Prostate gland (tissue), 2 donors: Measurements from ENCODE around the gene INPP5A. TPM values are rescaled to one million over a fixed set of nuclear protein-coding genes. Genes with fewer than 3 reads are reported as not detected.
A peak's percentile ranks its signal among the peaks of the same experiment; 100 is the strongest.

Source experiments
- DNase-seq: peaks from one replicate; pipeline ENCODE4 v3.0.0-alpha.2; 2019; ENCODE audit warnings: low spot score
- H3K27ac ChIP-seq, 2 donors: fragments of 200-600 bp; sonication (generic); 2 replicates each; pipeline ENCODE4 v1.5.1; 2017 to 2019
- H3K27me3 ChIP-seq: fragments of 200-600 bp; sonication (generic); replicated peaks from 2 replicates; pipeline ENCODE4 v1.5.1; 2019; ENCODE audit not compliant: insufficient read depth
- H3K36me3 ChIP-seq, 2 donors: fragments of 200-600 bp; sonication (generic); 1 replicate in 1 of 2; 2 replicates in 1 of 2; pipeline versions ENCODE4 v1.5.1 to v1.8.1; 2017 to 2019
- H3K4me1 ChIP-seq: fragments of 200-600 bp; sonication (generic); replicated peaks from 2 replicates; pipeline ENCODE4 v1.5.1; 2019
- H3K4me3 ChIP-seq, 2 donors: fragments of 200-600 bp; sonication (generic); 2 replicates each; pipeline ENCODE4 v1.5.1; 2017 to 2019
- H3K9me3 ChIP-seq: fragments of 200-600 bp; sonication (generic); 2 replicates; pipeline ENCODE4 v1.5.1; 2017
- CTCF ChIP-seq, 4 experiments: fragments of 200-600 bp in 2 of 4; fragments of 450-650 bp in 2 of 4; sonication (generic) in 2 of 4; IDR thresholded peaks; 1 replicate in 3 of 4; 2 replicates in 1 of 4; pipeline ENCODE4 v1.5.1; 2016 to 2019; ENCODE audit warnings: antibody characterized with exemption in 4 of 4, mild to moderate bottlenecking in 2 of 4, moderate library complexity in 2 of 4
- POLR2A ChIP-seq: fragments of 450-650 bp; IDR thresholded peaks from one replicate; pipeline ENCODE4 v1.6.1; 2016; ENCODE audit warnings: antibody characterized with exemption, mild to moderate bottlenecking
- POLR2AphosphoS5 ChIP-seq: sonication (generic); formaldehyde crosslinking; IDR thresholded peaks from one replicate; pipeline ENCODE4 v1.6.1; 2017; ENCODE audit warnings: antibody characterized with exemption
- WGBS: methylation state at CpG from one replicate; pipeline ENCODE4 v1.1.5; 2018; 5-methylcytosine and 5-hydroxymethylcytosine counted together
- intact Hi-C: fragments of 100-400 bp; cut with DNase I; formaldehyde crosslinking; loops from one replicate; pipeline ENCODE4 v1.14.2; 2022
- total RNA-seq, 2 donors: library from RNA; depleted of rRNA; stranded (reverse); fragments of >200 nt; gene quantifications; one replicate each; pipeline ENCODE4 v1.1.0, GENCODE V29; 2016

INPP5A gene
- total RNA-seq, 2 donors from 2014 or later, result 49.5 to 83.3 TPM

GRCh38 chr10:132721725-132722124 lies 184.1 kb downstream of the INPP5A start:
- H3K9me3 ChIP-seq, result no peaks in the 10 kb centered on the region
- 64% methylated on average over 6 of the region's 6 CpGs for WGBS
- intact Hi-C loops, result no loop called here
- no peaks in the 10 kb centered on the region for H3K27me3 ChIP-seq
- peak overlapping the region; percentile 54 to 65 for H3K27ac ChIP-seq
- H3K4me1 ChIP-seq, result no peaks in the 10 kb centered on the region
- no peak for DNase-seq
- H3K36me3 ChIP-seq, result no peaks in the 10 kb centered on the region
- TF ChIP-seq CTCF (IDR thresholded peaks at IDR 0.05), result no peak
- no peak for TF ChIP-seq POLR2A
- no peak for TF ChIP-seq POLR2AphosphoS5
- H3K4me3 ChIP-seq, result no peak overlapping the region

- no peak for TF ChIP-seq POLR2A
- TF ChIP-seq CTCF (IDR thresholded peaks at IDR 0.05), result no peak
- no peak for TF ChIP-seq POLR2AphosphoS5
- Histone ChIP-seq H3K9me3 (no peaks in the 10 kb centered on the region), H3K27ac (peak overlapping the region; percentile 30 to 65), H3K36me3 (no peaks in the 10 kb centered on the region), H3K4me3 (no peak overlapping the region), H3K27me3 (no peaks in the 10 kb centered on the region), H3K4me1 (no peaks in the 10 kb centered on the region)
- WGBS, result 81% methylated on average over 48 of the region's 48 CpGs
- intact Hi-C loops, result no loop called here
- no peak for DNase-seq
These were observed 185.1 kb downstream of the INPP5A start for GRCh38 chr10:132722394-132723329.

GRCh38 chr10:132723330-132723970 lies 185.9 kb downstream of the INPP5A start:
- Histone ChIP-seq H3K27me3 (no peaks in the 10 kb centered on the region), H3K4me1 (no peaks in the 10 kb centered on the region), H3K4me3 (no peak overlapping the region), H3K36me3 (no peaks in the 10 kb centered on the region), H3K9me3 (no peaks in the 10 kb centered on the region), H3K27ac (peak overlapping the region in 1 of 2 donors; percentile 30)
- 80% methylated on average over 29 of the region's 29 CpGs for WGBS
- intact Hi-C loops, result no loop called here
- TF ChIP-seq POLR2A (no peak), POLR2AphosphoS5 (no peak), CTCF (IDR thresholded peaks at IDR 0.05) (no peak)
- no peak for DNase-seq

GRCh38 chr10:132724446-132724845 lies 186.9 kb downstream of the INPP5A start:
- Histone ChIP-seq H3K4me1 (no peaks in the 10 kb centered on the region), H3K9me3 (no peaks in the 10 kb centered on the region), H3K4me3 (no peak overlapping the region), H3K27ac (no peak overlapping the region), H3K27me3 (no peaks in the 10 kb centered on the region), H3K36me3 (no peaks in the 10 kb centered on the region)
- 90% methylated on average over 9 of the region's 9 CpGs for WGBS
- intact Hi-C loops, result no loop called here
- DNase-seq, result no peak
- TF ChIP-seq POLR2A, result no peak
- TF ChIP-seq POLR2AphosphoS5, result no peak
- TF ChIP-seq CTCF (IDR thresholded peaks at IDR 0.05), result no peak
